Adrenal gland (tissue), 5 donors: ENCODE data around the gene RIMBP2.

ENCODE experiments used
- CTCF ChIP-seq, 6 experiments: fragments of 450-650 bp in 4 of 6; fragments of 200-600 bp in 2 of 6; sonication (generic) in 1 of 6; IDR thresholded peaks; 1 replicate in 5 of 6; 2 replicates in 1 of 6; pipeline versions ENCODE4 v1.5.1 to v1.8.0; 2016 to 2021; ENCODE audit warnings: antibody characterized with exemption in 6 of 6, mild to moderate bottlenecking in 2 of 6, moderate library complexity in 1 of 6
- POLR2A ChIP-seq, 2 donors: fragments of 450-650 bp; IDR thresholded peaks; one replicate each; pipeline ENCODE4 v1.6.1; 2017; ENCODE audit warnings: antibody characterized with exemption in 2 of 2, mild to moderate bottlenecking in 2 of 2, moderate library complexity in 1 of 2
- donor health status: DM: no; HTN: no; CAD: no.

GRCh38 chr12:130427381-130427887 lies 288.7 kb downstream of the RIMBP2 start:
- TF ChIP-seq CTCF (IDR thresholded peaks at IDR 0.05) (no peak), POLR2A (IDR thresholded peaks at IDR 0.05) (no peak)
